ENCODE results near the gene DCBLD2.

Gene DCBLD2

DNA sequence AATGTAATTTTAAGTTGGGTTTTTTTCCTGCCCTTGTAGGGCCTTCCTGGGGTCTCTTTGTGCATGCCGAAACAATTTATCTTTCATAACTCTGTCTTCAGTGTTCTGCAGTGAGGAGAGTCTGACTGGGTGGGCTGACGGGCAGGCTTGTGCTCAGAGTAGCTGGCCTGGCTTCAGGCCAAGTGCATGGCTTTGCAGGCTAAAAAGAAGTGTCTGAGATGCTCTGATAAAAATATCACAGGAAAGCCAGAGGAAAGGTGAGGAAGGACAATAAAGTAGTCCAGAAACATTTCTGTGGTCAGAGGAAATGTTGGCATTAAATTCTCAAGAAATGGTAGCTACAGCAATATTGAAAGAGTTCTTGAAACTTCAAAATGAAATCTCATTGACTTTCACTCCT, 112.8 kb downstream of the DCBLD2 start:
- DNase-seq, result peak in 1 of 2 donors; percentile 9

DNA sequence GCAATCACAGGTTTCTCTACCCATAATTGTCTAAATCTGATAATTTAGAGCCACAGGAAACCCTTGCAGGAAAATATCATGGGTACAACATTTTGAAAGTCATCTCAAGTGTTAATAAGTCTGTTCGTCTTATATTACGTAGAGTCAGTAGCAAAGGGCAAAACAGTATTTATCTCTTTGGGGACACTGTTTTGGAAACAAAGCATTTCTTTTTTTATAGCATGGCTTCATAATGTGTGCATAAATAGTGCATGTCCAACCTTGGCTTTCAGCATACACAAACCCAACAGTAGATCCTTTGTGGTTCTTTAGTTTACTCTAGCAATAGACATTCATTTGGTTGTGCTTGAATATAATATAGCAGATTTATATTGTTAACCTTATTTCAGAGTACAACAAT, 114.3 kb downstream of the DCBLD2 start:
- DNase-seq, result no peak

GRCh38 chr3:98786364-98787006, 115.0 kb downstream of the DCBLD2 start:
- DNase-seq, result no peak

DNA sequence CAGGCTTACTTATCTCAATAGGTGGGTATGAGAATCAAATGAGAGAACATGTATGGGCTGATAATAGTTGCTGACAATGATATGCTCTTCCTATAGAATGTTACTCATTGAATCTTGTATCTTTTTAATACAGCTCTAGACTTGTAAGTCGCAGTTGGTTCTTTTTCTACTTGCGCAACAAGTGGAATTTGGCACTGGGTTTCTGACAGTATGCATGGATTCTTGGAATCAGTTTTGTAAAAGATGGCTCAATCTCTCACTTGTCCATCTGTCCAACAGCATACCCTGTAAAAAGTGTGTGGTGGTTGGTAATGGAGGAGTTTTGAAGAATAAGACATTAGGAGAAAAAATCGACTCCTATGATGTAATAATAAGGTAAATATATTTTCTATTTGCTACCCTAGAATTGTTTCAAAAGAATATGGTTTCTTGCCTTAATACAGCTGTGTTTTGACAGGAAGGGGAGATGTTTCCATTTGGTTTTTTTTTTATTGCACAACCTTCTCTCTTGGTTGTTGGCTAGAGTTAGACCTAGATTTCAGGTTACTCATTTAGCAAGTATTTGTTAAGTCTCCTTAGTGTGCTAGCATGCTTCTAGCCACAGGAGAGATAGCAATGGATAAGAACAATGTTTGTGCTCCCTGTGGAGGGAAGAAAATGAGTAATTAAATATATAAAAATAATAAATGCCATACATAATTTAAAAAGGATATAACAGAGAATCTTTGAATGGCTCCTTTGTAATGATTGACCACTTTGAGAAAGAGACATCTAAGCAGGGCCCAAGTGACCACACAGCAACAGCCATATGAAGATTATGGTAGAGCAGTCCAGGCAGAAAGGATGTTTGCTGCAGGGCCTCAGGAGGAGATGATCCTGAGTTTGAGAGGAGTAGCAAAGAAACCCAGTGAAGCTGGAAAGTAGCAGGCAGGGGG, 116.6 kb downstream of the DCBLD2 start:
- DNase-seq, result no peak

GRCh38 chr3:98784042-98784441, 117.5 kb downstream of the DCBLD2 start:
- DNase-seq, result no peak

DNA sequence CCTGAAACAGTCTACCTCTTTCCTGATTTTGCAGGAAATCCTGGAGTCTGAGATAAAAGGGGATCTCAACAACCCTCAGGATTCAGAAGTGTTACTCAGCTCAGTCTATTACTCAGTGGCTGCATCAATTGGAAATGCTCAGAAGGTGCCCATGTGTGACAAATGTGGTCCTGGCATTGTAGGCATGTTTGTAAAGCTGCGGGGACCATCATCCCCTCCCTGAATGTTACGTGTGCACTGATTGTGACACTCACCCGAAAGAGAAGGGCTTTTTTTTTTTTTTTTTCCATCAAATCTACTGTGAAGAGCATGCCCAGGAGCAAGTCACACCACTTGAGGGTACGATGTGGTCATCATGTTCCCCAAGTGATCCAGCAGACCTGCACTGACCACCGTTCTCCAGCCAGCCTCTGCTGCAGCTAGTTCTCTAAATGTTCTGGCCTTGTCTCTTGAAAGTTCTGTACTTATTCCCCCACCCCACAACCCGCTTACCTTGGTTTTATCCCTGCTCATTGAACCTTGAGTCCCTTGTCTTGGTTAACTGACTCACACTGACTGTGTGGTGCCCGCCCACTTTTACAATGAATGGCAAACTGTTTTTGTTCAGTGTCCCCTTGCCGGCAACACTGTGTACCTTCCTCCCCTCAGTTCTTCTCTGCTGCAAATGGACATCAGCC, 118.5 kb downstream of the DCBLD2 start:
- DNase-seq, result no peak

DNA sequence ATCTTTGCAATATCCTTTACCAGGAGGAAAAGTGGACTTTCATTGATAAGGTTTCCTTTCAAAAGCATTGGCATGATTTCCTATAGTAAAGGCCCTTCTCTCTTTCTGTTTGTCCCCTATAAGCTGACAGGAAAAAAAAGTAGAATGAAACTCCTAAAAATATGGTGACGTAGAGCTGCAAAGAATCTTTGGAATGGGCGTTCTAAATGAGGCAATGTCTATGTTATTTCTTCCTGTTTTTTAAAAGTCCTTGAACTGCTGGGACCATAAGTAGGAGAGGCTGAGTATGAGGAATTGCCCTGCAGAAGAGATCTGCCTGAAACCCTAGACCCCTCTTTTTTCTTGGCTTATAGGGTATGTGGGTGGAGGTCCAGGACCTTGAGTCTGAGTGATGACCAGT, 121.2 kb downstream of the DCBLD2 start:
- DNase-seq, result no peak

DNA sequence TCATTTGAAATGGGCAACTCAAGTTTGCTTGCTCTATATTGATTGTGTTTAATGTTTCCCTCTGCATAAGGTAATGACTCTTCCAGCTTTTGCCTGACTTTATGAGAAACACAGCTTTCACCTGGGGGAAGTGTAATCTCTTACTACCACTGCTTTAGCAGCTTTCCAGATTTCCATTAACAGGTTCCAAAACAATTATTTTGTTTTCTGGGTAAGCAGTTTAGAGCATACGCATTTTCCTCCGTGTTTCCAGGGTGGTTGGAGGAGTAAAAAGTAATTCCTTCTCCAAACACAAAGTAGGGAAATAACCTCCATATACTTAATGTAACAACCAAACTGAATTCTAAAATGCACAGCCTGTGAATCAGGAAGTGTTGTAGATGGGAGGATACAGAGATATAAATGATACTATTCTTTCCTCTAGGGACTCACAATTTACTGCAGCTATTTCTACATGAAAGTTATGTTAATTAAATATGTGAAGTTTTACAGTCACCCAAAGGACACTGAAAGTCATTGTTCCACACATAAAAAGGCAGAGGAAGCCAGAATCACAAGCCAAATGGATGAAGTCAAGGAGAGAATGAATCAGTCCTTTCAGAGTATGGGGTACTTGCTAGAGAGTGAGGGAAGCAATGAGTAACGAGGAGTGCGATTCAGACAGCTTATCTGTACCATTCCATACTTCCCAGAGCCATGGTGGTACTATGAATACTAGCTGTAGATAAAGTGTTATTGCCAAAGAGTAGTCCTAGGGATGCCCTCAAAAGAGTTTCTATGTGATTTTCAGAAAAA, 121.8 kb downstream of the DCBLD2 start:
- DNase-seq, result peak in 1 of 2 donors; percentile 10

GRCh38 chr3:98778852-98779413, 122.6 kb downstream of the DCBLD2 start:
- peak; percentile 17 to 80 for DNase-seq

DNA sequence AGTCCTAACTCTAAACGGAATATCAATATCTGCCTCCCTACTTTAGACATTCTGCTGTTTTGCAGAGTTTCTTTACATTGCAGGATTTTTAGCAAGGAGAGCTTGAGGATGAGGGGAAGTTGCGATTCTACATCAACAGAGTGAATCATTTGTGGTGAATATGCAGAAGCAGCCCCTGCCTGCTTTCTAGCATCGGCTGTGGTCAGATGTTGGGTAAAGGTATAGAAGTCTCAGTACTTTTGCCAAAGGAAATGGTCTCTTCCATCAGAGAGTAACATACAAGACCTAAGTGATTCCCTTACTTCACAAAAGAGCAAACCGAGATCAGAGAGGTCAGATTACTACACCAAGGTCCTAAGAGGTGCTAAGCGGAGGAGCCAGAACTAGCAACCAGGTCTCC, 123.1 kb downstream of the DCBLD2 start:
- peak in 1 of 2 donors; percentile 35 for DNase-seq

DNA sequence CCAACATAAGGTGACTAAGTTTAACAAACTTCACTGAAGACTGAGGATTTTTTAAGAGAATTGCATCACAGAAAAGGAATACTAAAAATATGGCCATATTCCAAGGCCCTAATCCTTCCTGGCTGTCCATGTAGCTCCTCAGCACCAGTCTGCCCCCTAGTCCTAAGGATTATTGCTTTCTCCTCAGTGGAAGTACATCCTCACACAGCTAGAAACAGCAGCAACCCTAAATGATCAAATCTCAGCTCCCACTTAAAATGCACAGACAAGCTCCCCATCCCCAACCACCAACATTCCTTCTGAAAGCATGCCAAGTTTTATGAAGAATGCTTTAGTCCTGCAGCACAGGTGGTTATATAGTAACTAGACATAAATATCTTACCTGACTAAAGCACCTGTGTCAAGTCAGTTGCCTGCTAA, 123.7 kb downstream of the DCBLD2 start:
- DNase-seq, result no peak

GRCh38 chr3:98777286-98777685, 124.2 kb downstream of the DCBLD2 start:
- DNase-seq, result no peak

- DNase-seq, result peak in 1 of 2 donors; percentile 38
These were observed 125.4 kb downstream of the DCBLD2 start for GRCh38 chr3:98776140-98776493.

DNA sequence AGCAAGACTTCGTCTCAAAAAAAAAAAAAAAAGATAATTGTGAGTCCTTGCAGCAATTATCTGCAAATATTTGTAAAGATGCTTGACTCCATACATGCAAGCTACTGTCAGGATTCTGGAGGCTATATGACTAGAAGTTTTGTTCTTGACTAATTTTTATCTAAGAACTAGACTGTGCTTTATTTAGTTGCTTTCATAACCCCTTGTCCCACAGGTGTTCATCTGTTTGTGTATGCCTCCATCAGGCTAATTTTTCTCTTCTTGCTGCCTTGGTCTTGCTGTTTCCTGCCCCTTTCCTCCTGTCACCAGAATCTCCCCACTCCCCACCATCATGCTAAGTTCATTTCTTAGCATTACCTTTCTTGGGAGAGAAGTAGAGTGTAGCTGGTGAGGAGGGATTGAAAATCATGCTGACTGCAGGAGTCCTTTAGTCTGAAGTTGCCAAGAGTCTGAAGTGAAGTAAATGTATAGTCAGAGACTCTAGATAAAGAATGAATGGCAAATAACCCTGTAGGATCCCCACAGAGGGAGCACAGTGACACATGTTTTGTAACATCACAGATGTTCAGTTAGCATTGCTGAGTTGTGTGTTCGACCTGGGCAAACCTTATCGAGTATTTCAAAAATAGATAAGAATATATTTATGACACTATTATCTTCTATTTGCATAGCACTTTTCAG, 125.9 kb downstream of the DCBLD2 start:
- DNase-seq, result no peak

DNA sequence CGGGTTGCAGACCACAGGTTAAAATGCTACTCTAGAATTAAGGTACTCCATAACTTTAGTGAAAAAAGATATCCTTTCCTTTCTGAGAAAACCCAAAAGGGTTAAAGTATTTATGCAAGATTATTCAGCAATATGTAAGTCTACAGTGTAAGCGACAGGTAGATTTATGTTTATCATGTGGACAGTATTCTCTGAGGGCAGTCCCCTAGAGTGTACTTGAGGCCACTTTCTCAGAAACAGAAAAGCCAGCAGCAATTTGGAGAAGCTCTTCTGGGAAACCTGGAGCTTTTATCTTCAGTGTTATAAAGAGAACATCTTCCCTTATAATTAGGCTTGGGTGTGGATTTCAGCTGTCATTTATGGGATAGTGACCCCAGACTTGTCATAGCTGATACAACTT, 129.5 kb downstream of the DCBLD2 start:
- DNase-seq, result no peak

GRCh38 chr3:98770261-98771039, 131.0 kb downstream of the DCBLD2 start:
- no peak for DNase-seq

- no peak for DNase-seq
These were observed 132.0 kb downstream of the DCBLD2 start for GRCh38 chr3:98769448-98769847.

DNA sequence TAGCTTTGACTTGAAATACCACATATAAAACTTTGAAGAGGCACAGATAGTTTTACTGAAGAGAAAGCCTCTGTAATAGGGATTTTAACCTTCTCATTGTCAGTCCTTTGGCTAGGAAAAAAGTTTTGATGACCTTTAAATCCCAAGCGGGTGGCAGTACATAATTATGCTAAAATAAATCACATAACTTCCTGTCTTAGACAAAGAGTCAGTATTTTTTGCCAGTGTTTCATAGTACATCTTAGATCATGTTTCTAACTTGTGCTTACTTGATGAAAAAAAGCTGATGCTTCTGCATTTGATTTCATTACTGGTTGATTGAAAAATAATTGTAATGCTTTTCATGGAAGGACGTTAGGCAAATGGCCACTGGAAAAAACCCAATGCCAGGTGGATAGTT, 132.5 kb downstream of the DCBLD2 start:
- no peak for DNase-seq

- no peak for DNase-seq
These were observed 134.6 kb downstream of the DCBLD2 start for GRCh38 chr3:98766924-98767323.

- no peak for DNase-seq
These were observed 135.8 kb downstream of the DCBLD2 start for GRCh38 chr3:98765721-98766120.

DNA sequence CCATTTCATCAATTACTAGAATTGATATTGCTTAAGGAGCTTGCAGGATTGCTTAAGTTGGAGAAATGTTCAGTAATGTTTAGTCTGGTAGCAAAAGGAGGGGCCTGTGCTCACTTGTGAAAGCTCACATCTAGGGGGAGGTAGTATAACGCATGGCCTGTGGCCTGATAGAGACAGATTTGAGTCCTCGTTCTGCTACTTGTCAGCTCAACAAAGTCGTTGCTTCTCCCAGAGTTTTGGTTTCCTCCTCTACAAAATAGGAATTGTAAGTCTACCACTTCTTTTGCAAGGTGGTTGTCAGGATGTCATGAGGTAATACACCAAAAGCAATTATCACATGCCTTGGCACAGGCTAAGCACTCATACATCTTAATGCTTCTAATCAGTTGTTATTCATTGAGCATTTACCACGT, 137.0 kb downstream of the DCBLD2 start:
- DNase-seq, result no peak

Data from bone marrow (tissue), 2 donors.